Measurements from ENCODE around the gene EEF1AKMT2. TPM values are rescaled to one million over a fixed set of nuclear protein-coding genes. Genes with fewer than 3 reads are reported as not detected.
"Not testable (repeated sequence)": the region's sequence is repeated elsewhere in the genome, so short reads cannot be mapped to it uniquely, and the experiment has no call there.

Gene EEF1AKMT2
- total RNA-seq, 1 experiment from 2014 or later, result 29.9 TPM

DNA sequence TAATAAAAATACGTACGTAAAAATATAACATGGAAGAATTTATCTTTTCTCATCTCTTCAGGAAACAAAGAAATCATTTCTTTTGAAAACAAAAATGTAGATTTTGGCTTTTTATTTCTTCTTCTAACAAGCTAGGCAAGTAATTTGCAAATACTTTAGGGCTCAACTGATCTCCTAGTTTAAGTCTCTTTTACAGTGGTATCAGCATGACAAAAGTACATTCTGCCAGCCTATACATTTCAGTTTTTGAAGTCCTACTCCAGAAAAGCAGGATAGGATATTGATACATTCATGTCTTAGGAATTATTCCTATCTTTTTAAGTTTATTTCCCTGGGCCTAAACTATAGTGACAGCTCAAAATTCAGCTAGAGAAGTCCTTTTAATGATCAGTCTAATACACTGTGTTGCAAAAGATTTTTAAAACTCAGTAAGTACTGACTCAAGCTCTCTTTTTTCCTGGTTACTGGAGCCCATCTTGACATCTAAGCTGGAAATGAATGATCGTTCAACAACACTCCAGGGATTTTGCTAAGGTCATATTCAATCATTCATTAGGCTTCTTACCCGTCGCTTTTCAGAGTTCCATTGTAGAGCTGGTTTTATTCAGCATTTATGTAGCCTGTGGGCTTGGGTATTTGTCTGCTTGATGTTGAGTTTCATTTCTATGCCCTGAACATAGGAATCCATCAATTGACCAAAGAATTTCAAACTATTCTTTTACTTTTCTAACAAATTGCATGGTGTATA lies 35.4 kb downstream of the EEF1AKMT2 start:
- DNase-seq (ENCODE audit: low read depth), result no peak

DNA sequence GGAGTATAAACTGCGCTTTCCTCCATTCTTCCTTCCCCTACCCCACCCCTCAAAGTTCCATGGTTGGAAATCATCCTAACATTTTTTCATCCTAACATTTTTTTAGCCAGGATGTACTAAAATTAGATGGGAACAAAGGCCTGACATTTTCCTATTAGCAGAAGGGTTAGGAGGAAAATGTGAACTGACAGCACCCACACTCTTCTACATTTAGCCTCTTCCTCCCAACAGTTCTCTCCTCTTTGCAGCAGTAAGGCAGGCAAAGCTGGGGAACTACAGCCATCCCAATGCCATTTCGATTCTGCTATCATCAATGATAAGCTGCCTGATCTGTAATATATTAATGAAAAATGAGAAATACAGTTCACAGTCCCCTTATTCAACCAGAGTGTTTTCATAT lies 36.1 kb downstream of the EEF1AKMT2 start:
- no peak for DNase-seq (ENCODE audit: low read depth)

DNA sequence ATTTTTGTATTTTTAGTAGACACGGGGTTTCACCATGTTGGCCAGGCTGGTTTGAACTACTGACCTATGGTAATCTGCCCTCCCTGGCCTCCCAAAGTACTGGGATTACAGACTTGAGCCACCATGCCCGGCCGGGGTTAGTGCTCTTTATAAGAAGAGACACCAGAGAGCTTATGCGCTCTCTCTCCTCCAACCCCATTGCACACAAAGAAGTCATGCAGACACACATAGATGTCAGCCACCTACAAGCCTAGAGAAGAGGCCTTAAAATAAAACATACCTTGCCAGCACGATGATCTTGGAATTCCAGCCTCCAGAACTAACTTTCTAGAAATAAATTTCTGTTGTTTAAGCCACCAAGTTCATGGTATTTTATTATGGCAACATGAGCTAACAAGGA lies 37.5 kb downstream of the EEF1AKMT2 start:
- no peak for DNase-seq (ENCODE audit: low read depth)

DNA sequence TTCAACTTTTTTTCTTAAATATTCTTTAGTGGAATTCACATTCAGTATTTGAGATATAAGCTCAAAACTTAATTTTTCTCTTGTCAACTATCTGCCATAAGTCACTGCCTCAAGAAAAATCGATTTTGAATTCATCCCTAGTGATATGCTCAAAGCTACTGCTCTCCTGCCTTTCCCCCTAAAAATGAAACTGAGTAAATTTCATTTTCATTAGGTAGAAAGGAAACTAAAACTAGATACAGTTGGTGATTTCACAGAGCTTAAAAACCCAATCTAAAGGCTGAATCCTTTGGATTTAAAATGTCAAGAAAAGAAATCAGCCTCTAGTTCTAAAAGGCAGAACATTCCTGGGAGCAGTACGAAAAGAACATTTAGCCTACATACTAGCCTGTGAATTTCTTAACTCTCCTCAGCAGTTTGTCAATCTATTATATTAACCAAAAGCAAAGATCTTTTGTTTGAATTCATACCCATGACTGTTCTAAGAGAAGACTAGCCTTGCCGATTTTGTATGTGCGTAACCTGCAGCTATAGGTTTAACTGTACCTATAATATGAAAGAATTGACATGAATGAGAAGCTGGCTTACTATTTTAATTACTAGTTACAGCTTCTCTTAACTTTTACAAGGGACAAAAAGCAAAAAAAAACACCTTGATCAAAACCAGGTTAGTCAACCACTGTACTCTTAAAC lies 42.6 kb downstream of the EEF1AKMT2 start:
- no peak for DNase-seq (ENCODE audit: low read depth)

DNA sequence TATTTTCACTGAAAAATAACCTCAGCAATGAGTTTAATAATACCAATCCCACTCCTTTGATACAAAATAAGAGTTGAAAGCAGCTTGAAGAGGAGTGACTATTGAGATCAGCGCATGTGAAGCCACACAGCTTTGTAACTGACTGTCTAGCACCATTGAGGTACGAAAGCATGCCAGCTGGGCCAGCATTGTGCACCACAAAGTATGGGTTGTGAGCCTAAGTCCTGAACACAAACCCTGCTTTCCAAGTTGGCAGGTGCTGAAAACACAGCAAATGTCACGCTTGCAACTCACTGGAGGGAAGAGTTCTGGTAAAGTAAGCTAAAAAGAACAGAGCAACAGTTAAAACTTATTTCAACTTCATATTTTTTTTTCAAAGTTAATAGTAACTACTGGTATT lies 43.5 kb downstream of the EEF1AKMT2 start:
- DNase-seq (ENCODE audit: low read depth), result no peak

DNA sequence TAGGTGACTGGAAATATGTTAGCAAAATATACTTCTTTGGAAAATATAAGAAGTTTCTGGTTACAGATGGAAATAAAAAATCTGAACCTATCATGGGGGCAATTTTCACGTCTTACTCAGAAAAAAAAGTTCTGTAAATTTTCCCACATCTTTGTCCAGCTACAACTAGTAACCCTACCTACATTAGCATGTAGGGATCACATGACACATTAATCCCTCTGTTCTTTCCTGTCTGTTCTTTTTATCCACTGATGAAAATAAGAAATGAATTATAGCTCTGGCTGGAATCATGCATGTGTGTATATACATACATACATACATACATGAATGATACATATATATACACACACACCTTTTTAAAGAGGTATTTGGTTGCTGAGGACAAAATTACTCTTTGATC lies 43.9 kb downstream of the EEF1AKMT2 start:
- no peak for DNase-seq (ENCODE audit: low read depth)

DNA sequence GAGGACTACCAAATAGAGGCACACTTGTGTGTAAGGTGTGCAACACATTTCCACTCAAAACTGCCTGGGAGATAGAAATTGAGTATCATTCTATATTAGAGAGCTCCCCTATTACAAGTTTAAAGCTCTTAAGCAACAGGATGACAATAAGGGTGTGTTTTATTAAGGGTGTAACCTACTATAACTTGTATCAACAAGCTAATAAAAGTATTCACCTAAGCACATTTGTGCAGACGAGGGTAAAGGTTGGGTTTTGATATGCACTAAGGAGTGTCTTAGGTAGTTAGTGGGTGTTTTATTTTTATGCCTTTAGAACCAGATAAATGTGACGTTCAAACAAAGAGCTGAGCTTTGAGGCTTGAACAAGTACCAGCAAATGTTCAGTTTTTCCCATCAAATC lies 44.7 kb downstream of the EEF1AKMT2 start:
- no peak for DNase-seq (ENCODE audit: low read depth)

DNA sequence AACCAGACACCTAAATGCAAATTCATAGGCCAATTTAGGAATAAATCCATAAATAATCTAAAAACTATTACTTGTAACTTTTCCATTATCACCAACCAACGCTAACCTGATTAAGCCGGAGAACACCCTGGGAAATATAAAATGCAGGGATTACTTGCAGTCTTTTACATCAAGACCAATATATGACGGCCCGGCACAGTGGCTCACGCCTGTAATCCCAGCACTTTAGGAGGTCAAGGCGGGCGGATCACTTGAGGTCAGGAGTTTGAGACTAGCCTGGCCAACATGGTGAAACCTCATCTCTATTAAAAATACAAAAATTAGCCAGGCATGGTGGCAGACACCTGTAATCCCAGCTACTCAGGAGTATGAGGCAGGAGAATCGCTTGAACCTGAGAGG lies 45.2 kb downstream of the EEF1AKMT2 start:
- DNase-seq (ENCODE audit: low read depth), result not testable (repeated sequence)

DNA sequence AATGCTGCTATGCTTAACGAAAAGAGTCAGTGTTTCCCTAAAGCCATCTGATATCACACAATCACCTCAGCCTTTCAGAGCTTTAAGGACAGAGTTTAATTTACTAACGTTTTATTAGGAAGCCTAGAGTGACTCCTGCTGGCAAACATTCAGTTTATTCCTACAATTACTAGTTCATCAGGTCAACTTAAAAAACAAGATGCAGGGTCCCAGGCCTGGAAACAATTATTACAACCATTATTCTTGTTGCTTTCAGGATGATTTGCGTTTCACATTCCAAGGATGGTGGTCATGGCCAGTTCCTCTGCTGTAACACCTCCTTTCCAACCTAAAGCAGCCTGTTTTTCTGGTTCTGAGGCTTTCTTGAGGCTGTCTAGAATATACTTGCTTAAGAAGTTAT lies 46.0 kb downstream of the EEF1AKMT2 start:
- DNase-seq (ENCODE audit: low read depth), result no peak

DNA sequence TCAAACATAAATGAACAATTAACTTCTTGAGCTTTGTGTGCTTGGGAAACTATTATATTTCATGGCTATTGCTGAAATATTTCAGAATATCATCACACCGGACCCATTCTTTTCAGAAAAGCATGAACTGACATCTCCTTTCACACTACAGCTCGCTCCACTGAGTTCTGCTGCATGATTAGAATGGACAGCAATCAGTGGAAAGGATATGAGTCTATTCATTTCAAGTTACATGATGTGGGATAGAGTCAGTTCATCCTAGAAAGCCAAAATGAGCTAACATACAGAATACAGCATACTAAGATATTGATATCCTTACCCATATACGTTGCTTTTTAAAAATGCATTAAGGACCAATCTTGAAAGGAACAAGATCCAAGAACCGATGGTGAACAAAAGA lies 46.4 kb downstream of the EEF1AKMT2 start:
- DNase-seq (ENCODE audit: low read depth), result no peak

DNA sequence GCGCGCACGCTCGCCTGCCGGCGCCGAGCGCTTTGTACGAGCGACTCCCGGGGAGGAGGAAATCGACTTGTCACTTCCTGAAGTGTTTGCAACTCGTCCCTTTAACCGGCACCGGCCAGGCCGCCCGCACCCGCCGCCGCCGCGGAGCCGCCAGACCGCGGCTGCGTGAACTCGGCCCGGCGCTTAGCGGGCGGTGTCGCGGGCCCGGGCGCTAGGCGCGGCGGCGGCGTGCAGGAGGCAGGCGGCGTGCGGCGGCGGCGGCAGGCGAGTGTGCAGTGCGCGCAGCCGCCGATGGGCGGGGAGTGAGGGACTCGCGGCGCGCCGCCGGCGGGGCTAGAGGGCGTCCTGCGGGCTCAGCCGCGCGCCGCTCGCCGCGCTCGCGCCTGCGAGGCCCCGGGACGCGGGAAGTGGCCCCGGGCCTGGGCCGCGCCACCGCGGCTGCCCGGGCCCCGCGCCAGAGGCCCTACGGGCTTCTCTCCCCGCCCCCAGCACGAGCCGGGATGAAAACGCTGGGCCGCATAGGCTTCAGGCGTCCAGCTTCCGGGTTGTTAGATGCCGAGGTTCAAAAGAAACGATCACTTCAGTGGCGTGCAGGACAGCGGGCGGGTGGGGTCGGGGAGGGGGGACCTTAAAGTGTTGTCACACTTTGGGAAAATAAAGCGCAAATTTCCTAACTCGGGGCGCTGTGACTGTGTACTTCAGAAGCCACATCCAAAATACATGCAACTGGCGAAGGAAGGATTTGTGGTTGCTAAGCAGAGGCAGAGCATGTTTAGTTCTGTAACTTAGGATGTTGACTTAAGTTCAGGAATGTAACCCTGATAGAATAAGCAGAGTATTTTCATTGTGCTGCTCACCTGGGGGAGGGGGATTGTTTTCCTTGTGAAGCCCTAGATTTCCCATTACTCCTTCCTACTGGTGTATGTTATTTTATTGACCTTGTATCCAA lies 47.3 kb downstream of the EEF1AKMT2 start, which contains the start of gene FAM53B:
FAM53B (minus strand) TSS at position 277 of the 949 bp plus-strand sequence. CDS start 37,665 bp downstream, outside the sequence.
- DNase-seq (ENCODE audit: low read depth), result peak; percentile 50

DNA sequence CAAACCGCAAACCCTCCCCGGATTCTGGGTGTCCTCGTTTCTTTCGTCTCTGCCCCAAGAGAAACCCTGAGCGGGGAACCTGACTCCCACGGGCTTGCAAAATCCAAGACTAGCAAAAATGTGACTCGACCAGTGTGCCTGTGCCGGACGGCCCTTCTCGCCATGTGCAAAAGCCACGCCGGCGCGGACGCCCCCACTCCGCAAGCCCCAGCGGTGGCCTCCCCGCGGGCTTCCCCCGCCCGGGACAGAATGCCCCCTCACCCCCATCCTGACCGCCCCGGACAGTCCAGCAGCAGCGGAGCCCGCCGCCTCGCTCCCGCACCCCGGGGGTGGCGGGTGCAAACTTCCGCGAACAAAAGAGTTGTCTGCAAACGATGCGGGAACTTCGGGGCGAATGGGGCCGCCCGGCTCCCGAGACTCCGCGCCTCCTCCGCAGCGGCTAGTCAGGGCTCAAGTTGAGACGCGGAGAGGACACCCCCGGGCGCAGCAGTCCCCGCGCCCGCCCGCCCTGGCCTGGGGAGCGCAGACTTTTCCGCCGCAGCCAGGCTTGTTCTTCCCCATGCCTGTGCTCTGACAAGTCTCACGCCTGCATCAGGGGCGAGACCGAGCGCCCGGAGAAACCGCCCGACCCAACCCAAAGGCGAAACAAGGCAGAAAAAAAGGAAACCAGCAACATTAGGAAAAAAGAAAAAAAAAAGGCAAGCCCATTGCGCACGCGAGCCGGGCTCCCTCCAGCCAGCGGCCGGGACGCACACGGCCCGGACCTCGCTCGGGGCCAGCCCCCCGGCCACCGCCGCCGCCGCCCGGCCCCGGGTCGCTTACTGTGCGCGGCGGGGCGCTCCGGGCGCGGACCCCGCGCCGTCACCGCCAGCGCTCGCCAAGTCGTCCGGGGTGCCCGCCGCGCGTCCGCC lies 48.2 kb downstream of the EEF1AKMT2 start:
- peak; percentile 29 for DNase-seq (ENCODE audit: low read depth)

DNA sequence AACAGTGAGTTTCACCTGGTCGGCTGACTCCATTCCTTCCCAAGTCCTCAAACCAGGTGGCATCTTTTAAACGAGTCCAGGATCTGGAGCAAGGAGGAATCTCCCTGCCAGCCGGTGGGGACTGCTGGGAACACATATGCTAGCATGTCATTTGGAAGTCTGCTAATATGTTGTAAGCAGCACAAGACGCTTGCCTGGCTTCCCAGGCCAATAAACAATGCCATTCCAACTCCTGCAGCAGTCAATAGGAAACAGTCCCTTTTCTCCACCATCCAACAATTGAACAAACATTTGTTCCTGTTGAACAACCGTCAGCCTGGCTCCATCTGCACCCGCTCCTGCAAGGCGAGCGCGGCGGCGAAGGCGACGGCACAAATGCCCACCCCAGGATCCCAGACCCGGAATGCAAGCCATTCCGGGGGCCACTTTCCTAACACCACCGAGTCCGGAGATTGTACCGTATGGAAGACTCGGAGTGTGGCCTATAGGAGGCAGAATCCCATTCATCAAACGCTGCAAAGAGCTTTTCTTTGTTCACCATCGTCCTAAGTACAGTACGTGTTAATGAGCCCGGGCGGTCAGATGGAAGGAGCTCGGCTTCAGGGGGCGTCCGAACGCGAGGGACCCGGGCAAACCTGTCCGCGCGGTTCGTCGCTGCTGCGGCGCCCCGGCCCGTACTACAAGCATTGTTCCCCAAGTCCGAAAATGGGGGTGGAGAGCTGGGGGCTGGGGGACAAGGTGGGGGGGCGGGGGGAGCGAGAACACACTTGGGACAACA lies 49.1 kb downstream of the EEF1AKMT2 start:
- DNase-seq (ENCODE audit: low read depth), result no peak

DNA sequence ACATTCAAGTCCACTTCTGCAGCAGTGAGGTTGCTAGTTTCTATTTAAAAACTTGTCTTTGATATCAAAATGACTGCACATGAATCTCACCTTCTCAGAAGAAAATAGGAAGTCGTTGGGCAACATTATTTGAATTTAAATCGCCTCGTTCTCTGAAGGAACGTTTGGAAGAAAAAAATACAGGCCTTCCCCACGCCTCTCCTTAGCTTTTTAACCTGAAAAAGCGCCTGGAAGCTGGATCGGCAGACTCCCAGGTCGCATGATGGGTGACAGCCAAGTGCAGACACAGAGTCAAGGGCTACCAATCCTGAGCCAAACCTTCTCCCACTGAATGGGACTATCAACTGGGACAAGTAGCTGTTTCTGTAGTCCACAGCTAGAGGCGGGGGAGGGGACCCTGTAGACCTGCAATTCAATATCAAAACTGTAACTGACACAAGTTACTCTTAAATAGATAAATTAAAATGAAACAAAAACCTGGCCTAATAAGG lies 49.7 kb downstream of the EEF1AKMT2 start:
- no peak for DNase-seq (ENCODE audit: low read depth)

DNA sequence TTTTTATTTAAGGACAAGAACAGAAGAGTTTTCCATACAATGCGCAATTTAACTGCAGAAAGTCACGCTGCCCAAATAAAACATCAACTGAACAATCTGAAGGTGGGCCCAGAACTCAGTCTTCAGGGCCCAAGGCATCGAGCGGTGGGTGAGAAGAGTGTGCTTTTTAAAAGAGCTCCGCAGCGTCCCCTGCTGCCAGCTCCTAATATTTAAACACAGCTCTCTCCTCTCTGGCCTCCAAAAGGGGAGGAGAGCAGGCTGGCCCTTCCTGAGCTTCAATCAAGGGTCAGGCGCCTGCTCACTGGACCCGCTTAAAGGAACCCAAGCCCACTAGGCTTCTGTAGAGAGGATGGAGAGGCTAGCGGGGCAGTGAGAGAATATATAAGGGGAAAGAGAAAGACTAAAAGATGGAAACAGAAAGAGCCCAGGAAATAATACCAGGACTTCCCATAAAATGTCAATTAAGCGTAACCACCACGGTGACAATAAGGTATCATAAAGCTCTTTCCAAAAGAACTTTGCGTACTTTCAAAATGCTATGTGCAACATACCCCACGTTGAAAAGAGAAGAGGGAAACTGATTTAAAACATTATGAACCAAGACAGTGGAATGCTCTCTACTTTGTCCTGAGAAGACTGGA lies 50.3 kb downstream of the EEF1AKMT2 start:
- peak; percentile 60 for DNase-seq (ENCODE audit: low read depth)

DNA sequence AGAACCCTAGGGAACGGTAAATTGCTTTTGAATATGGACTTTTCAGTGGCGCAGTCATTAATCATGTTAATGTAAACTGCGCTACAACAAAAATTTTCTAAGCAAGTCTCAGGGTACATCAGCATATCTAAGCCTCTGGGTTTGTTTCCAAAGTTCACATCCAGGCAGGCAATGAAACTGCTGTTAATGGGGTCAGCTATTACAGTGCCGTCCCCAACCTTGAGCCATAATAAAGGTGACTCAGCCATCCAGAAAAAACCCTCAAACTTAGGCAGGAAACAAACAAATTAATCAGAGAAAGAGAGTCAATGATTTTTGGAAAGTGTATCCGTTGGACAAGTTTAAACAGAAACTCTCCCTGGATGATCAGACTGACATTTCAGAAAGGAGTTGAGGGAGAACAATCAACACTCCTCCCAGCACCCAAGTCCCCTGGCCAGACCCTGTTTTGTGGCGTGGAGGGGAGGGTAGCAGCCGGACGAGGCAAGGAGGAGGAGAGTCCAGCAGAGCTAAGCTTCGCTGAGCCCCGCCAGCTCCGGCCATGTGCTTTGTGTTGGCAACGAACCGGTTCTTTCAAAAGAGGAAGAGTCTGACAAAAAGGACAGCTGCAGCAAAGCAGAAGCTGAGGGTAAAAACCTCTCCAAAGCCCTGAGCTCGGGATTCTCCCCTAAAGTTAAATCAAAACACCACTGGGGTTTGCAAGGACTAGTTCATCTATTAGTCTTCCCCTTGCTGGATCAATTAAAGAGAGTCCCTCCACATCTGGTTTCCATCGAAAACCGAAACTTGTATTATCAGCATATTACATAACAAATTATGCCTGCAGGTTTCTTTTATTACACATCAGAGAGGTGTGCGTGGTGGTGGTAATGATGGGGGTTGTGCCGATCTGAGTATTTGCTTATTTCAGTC lies 51.1 kb downstream of the EEF1AKMT2 start:
- no peak for DNase-seq (ENCODE audit: low read depth)

DNA sequence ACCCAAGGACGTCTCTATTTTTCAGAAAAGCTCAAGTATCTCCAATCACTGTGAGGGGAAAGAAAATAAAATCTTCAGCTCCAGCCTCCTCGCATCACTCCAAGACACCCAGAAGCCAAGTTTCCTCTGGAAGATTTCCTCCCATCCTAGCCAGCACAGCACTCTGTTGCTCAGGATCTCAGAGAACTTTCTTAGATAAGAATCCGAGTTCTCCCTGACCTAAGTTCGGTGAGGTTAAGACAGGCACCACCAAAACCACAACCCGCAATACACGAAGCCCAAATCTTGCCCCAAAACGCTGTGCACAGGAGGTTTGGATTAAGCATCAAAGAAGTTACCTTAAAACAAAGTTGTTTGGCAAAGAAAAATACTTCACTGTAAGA lies 51.7 kb downstream of the EEF1AKMT2 start:
- DNase-seq (ENCODE audit: low read depth), result no peak

Measured in HT1080 (cell line).